ENCODE results near the gene RPRD1B.

The RPRD1B gene

GRCh38 chr20:38116409-38117165 lies 83.0 kb downstream of the RPRD1B start:
- Histone ChIP-seq H3K4me1 (ENCODE audit: control insufficient read depth in 2 of 2, insufficient read depth in 2 of 2, low read length in 2 of 2) (peaks cover 0 to 3% of the 10 kb centered on the region in 2 donors), H3K36me3 (ENCODE audit: control insufficient read depth in 2 of 2, insufficient read depth in 2 of 2, low read length in 2 of 2) (no peaks in the 10 kb centered on the region), H3K9ac (ENCODE audit: low read depth in 1 of 2, low read length in 2 of 2) (no peak overlapping the region), H3K27me3 (ENCODE audit: control insufficient read depth in 2 of 2, insufficient read depth in 2 of 2, low read length in 2 of 2) (peaks cover 2 to 4% of the 10 kb centered on the region in 2 donors), H3K9me3 (ENCODE audit: control insufficient read depth in 2 of 2, low read length in 2 of 2) (no peaks in the 10 kb centered on the region), H3K4me3 (ENCODE audit: low read length in 2 of 2) (no peak overlapping the region), H3K27ac (ENCODE audit: low read depth in 2 of 2, low read length in 2 of 2) (no peak overlapping the region)

GRCh38 chr20:38117205-38117604 lies 83.7 kb downstream of the RPRD1B start:
- peaks cover 0 to 2% of the 10 kb centered on the region in 2 donors for H3K27me3 ChIP-seq (ENCODE audit: control insufficient read depth in 2 of 2, insufficient read depth in 2 of 2, low read length in 2 of 2)
- peaks cover 0 to 3% of the 10 kb centered on the region in 2 donors for H3K4me1 ChIP-seq (ENCODE audit: control insufficient read depth in 2 of 2, insufficient read depth in 2 of 2, low read length in 2 of 2)
- H3K4me3 ChIP-seq (ENCODE audit: low read length in 2 of 2), result no peak overlapping the region
- H3K9ac ChIP-seq (ENCODE audit: low read depth in 1 of 2, low read length in 2 of 2), result no peak overlapping the region
- no peak overlapping the region for H3K27ac ChIP-seq (ENCODE audit: low read depth in 2 of 2, low read length in 2 of 2)
- no peaks in the 10 kb centered on the region for H3K36me3 ChIP-seq (ENCODE audit: control insufficient read depth in 2 of 2, insufficient read depth in 2 of 2, low read length in 2 of 2)
- no peaks in the 10 kb centered on the region for H3K9me3 ChIP-seq (ENCODE audit: control insufficient read depth in 2 of 2, low read length in 2 of 2)

- no peaks in the 10 kb centered on the region for H3K9me3 ChIP-seq (ENCODE audit: control insufficient read depth in 2 of 2, low read length in 2 of 2)
- H3K27me3 ChIP-seq (ENCODE audit: control insufficient read depth in 2 of 2, insufficient read depth in 2 of 2, low read length in 2 of 2), result peaks cover 0 to 2% of the 10 kb centered on the region in 2 donors
These were observed 84.1 kb downstream of the RPRD1B start for GRCh38 chr20:38117635-38118034.

GRCh38 chr20:38119446-38119845 lies 85.9 kb downstream of the RPRD1B start:
- Histone ChIP-seq H3K9me3 (ENCODE audit: control insufficient read depth in 2 of 2, low read length in 2 of 2) (no peaks in the 10 kb centered on the region), H3K4me1 (ENCODE audit: control insufficient read depth in 2 of 2, insufficient read depth in 2 of 2, low read length in 2 of 2) (no peaks in the 10 kb centered on the region), H3K36me3 (ENCODE audit: control insufficient read depth in 2 of 2, insufficient read depth in 2 of 2, low read length in 2 of 2) (no peaks in the 10 kb centered on the region), H3K27me3 (ENCODE audit: control insufficient read depth in 2 of 2, insufficient read depth in 2 of 2, low read length in 2 of 2) (no peaks in the 10 kb centered on the region), H3K4me3 (ENCODE audit: low read length in 2 of 2) (no peak overlapping the region), H3K9ac (ENCODE audit: low read depth in 1 of 2, low read length in 2 of 2) (no peak overlapping the region), H3K27ac (ENCODE audit: low read depth in 2 of 2, low read length in 2 of 2) (no peak overlapping the region)

More at GRCh38 chr20:38117635-38118034, 84.1 kb downstream of the RPRD1B start:
- peaks cover 0 to 3% of the 10 kb centered on the region in 2 donors for H3K4me1 ChIP-seq (ENCODE audit: control insufficient read depth in 2 of 2, insufficient read depth in 2 of 2, low read length in 2 of 2)
- no peak overlapping the region for H3K4me3 ChIP-seq (ENCODE audit: low read length in 2 of 2)
- H3K9ac ChIP-seq (ENCODE audit: low read depth in 1 of 2, low read length in 2 of 2), result no peak overlapping the region
- no peaks in the 10 kb centered on the region for H3K36me3 ChIP-seq (ENCODE audit: control insufficient read depth in 2 of 2, insufficient read depth in 2 of 2, low read length in 2 of 2)
- no peak overlapping the region for H3K27ac ChIP-seq (ENCODE audit: low read depth in 2 of 2, low read length in 2 of 2)

GRCh38 chr20:38120625-38120988 lies 87.1 kb downstream of the RPRD1B start:
- H3K4me3 ChIP-seq (ENCODE audit: low read length in 2 of 2), result no peak overlapping the region
- no peaks in the 10 kb centered on the region for H3K36me3 ChIP-seq (ENCODE audit: control insufficient read depth in 2 of 2, insufficient read depth in 2 of 2, low read length in 2 of 2)
- no peaks in the 10 kb centered on the region for H3K9me3 ChIP-seq (ENCODE audit: control insufficient read depth in 2 of 2, low read length in 2 of 2)
- H3K4me1 ChIP-seq (ENCODE audit: control insufficient read depth in 2 of 2, insufficient read depth in 2 of 2, low read length in 2 of 2), result peaks cover 1 to 6% of the 10 kb centered on the region in 2 donors
- H3K27ac ChIP-seq (ENCODE audit: low read depth in 2 of 2, low read length in 2 of 2), result no peak overlapping the region
- no peaks in the 10 kb centered on the region for H3K27me3 ChIP-seq (ENCODE audit: control insufficient read depth in 2 of 2, insufficient read depth in 2 of 2, low read length in 2 of 2)
- no peak overlapping the region for H3K9ac ChIP-seq (ENCODE audit: low read depth in 1 of 2, low read length in 2 of 2)

- Histone ChIP-seq H3K4me3 (ENCODE audit: low read length in 2 of 2) (no peak overlapping the region), H3K27ac (ENCODE audit: low read depth in 2 of 2, low read length in 2 of 2) (no peak overlapping the region), H3K9me3 (ENCODE audit: control insufficient read depth in 2 of 2, low read length in 2 of 2) (no peaks in the 10 kb centered on the region), H3K36me3 (ENCODE audit: control insufficient read depth in 2 of 2, insufficient read depth in 2 of 2, low read length in 2 of 2) (no peaks in the 10 kb centered on the region), H3K27me3 (ENCODE audit: control insufficient read depth in 2 of 2, insufficient read depth in 2 of 2, low read length in 2 of 2) (no peaks in the 10 kb centered on the region), H3K4me1 (ENCODE audit: control insufficient read depth in 2 of 2, insufficient read depth in 2 of 2, low read length in 2 of 2) (peaks cover 6 to 8% of the 10 kb centered on the region in 2 donors), H3K9ac (ENCODE audit: low read depth in 1 of 2, low read length in 2 of 2) (no peak overlapping the region)
These were observed 88.2 kb downstream of the RPRD1B start for GRCh38 chr20:38121741-38122140.

GRCh38 chr20:38123021-38123587 lies 89.6 kb downstream of the RPRD1B start:
- Histone ChIP-seq H3K36me3 (ENCODE audit: control insufficient read depth in 2 of 2, insufficient read depth in 2 of 2, low read length in 2 of 2) (no peaks in the 10 kb centered on the region), H3K9ac (ENCODE audit: low read depth in 1 of 2, low read length in 2 of 2) (no peak overlapping the region), H3K9me3 (ENCODE audit: control insufficient read depth in 2 of 2, low read length in 2 of 2) (no peaks in the 10 kb centered on the region), H3K4me1 (ENCODE audit: control insufficient read depth in 2 of 2, insufficient read depth in 2 of 2, low read length in 2 of 2) (peaks cover 6 to 8% of the 10 kb centered on the region in 2 donors), H3K27ac (ENCODE audit: low read depth in 2 of 2, low read length in 2 of 2) (peak overlapping the region in 1 of 2 donors; percentile 25), H3K4me3 (ENCODE audit: low read length in 2 of 2) (no peak overlapping the region), H3K27me3 (ENCODE audit: control insufficient read depth in 2 of 2, insufficient read depth in 2 of 2, low read length in 2 of 2) (no peaks in the 10 kb centered on the region)

- no peaks in the 10 kb centered on the region for H3K9me3 ChIP-seq (ENCODE audit: control insufficient read depth in 2 of 2, low read length in 2 of 2)
- H3K4me1 ChIP-seq (ENCODE audit: control insufficient read depth in 2 of 2, insufficient read depth in 2 of 2, low read length in 2 of 2), result peaks cover 6 to 8% of the 10 kb centered on the region in 2 donors
- H3K27me3 ChIP-seq (ENCODE audit: control insufficient read depth in 2 of 2, insufficient read depth in 2 of 2, low read length in 2 of 2), result no peaks in the 10 kb centered on the region
- no peak overlapping the region for H3K9ac ChIP-seq (ENCODE audit: low read depth in 1 of 2, low read length in 2 of 2)
- no peaks in the 10 kb centered on the region for H3K36me3 ChIP-seq (ENCODE audit: control insufficient read depth in 2 of 2, insufficient read depth in 2 of 2, low read length in 2 of 2)
- H3K4me3 ChIP-seq (ENCODE audit: low read length in 2 of 2), result no peak overlapping the region
- peak overlapping the region in 1 of 2 donors; percentile 38 for H3K27ac ChIP-seq (ENCODE audit: low read depth in 2 of 2, low read length in 2 of 2)
These were observed 91.9 kb downstream of the RPRD1B start for GRCh38 chr20:38125157-38126056.

GRCh38 chr20:38126146-38126921 lies 92.8 kb downstream of the RPRD1B start:
- Histone ChIP-seq H3K27me3 (ENCODE audit: control insufficient read depth in 2 of 2, insufficient read depth in 2 of 2, low read length in 2 of 2) (no peaks in the 10 kb centered on the region), H3K4me3 (ENCODE audit: low read length in 2 of 2) (no peak overlapping the region), H3K9me3 (ENCODE audit: control insufficient read depth in 2 of 2, low read length in 2 of 2) (no peaks in the 10 kb centered on the region), H3K36me3 (ENCODE audit: control insufficient read depth in 2 of 2, insufficient read depth in 2 of 2, low read length in 2 of 2) (no peaks in the 10 kb centered on the region), H3K4me1 (ENCODE audit: control insufficient read depth in 2 of 2, insufficient read depth in 2 of 2, low read length in 2 of 2) (peaks cover 6 to 8% of the 10 kb centered on the region in 2 donors), H3K27ac (ENCODE audit: low read depth in 2 of 2, low read length in 2 of 2) (peak overlapping the region in 1 of 2 donors; percentile 38), H3K9ac (ENCODE audit: low read depth in 1 of 2, low read length in 2 of 2) (no peak overlapping the region)

All from mucosa of rectum (tissue), 2 donors.